ENCODE measurements around the gene DCP1A. TPM values are rescaled to one million over a fixed set of nuclear protein-coding genes. Genes with fewer than 3 reads are reported as not detected.

The DCP1A gene
- total RNA-seq, 2 donors from 2014 or later, result 17.8 to 18.8 TPM

DNA sequence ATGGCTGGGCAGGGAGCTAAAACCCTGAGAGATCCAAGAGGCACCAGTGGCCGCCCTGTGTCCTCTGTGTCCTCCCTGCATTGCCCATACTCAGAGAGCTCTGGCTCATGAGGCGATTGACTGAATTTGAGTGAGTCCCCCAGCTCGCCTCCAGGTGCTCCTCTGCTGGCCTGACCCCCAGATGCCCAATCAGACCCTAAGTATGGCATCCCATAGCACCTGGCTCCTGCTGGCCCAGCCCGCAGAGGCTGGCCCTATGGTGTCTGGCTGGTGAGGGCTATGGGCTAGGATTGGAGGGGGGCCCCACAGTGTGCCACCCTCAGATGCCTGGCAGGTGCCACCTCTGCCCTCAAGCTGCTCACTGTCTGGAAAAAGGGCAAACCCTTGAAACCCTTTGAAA lies 89.9 kb downstream of the DCP1A start:
- H3K4me3 ChIP-seq, result no peak overlapping the region
- H3K4me1 ChIP-seq, result peaks cover 0 to 48% of the 10 kb centered on the region in 2 donors
- H3K27ac ChIP-seq, result no peak overlapping the region
- H3K27me3 ChIP-seq, result no peaks in the 10 kb centered on the region
- TF ChIP-seq, protein P1, sequence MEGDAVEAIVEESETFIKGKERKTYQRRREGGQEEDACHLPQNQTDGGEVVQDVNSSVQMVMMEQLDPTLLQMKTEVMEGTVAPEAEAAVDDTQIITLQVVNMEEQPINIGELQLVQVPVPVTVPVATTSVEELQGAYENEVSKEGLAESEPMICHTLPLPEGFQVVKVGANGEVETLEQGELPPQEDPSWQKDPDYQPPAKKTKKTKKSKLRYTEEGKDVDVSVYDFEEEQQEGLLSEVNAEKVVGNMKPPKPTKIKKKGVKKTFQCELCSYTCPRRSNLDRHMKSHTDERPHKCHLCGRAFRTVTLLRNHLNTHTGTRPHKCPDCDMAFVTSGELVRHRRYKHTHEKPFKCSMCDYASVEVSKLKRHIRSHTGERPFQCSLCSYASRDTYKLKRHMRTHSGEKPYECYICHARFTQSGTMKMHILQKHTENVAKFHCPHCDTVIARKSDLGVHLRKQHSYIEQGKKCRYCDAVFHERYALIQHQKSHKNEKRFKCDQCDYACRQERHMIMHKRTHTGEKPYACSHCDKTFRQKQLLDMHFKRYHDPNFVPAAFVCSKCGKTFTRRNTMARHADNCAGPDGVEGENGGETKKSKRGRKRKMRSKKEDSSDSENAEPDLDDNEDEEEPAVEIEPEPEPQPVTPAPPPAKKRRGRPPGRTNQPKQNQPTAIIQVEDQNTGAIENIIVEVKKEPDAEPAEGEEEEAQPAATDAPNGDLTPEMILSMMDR (IDR thresholded peaks at IDR 0.05), result no peak
- no peaks in the 10 kb centered on the region for H3K9me3 ChIP-seq
- no peaks in the 10 kb centered on the region for H3K36me3 ChIP-seq
- no peak for DNase-seq (ENCODE audit: low spot score)

DNA sequence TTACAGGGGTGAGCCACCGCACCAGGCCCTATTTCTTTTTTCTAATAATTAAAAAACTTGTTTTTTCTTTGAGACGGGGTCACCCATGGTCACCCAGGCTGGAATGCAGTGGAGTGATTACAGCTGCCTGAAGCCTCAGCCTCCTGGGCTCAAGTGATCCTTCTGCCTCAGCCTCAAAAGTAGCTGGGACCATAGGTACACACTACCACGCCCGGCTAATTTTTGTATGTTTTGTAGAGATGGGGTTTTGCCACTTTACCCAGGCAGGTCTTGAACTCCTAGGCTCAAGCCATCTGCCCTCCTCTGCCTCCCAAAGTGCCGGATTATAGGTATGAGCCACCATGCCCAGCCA lies 90.7 kb downstream of the DCP1A start:
- TF ChIP-seq, protein P1 (IDR thresholded peaks at IDR 0.05), result no peak
- Histone ChIP-seq H3K27me3 (no peaks in the 10 kb centered on the region), H3K4me1 (peaks cover 0 to 52% of the 10 kb centered on the region in 2 donors), H3K4me3 (no peak overlapping the region), H3K9me3 (no peaks in the 10 kb centered on the region), H3K27ac (no peak overlapping the region), H3K36me3 (no peaks in the 10 kb centered on the region)
- no peak for DNase-seq (ENCODE audit: low spot score)

DNA sequence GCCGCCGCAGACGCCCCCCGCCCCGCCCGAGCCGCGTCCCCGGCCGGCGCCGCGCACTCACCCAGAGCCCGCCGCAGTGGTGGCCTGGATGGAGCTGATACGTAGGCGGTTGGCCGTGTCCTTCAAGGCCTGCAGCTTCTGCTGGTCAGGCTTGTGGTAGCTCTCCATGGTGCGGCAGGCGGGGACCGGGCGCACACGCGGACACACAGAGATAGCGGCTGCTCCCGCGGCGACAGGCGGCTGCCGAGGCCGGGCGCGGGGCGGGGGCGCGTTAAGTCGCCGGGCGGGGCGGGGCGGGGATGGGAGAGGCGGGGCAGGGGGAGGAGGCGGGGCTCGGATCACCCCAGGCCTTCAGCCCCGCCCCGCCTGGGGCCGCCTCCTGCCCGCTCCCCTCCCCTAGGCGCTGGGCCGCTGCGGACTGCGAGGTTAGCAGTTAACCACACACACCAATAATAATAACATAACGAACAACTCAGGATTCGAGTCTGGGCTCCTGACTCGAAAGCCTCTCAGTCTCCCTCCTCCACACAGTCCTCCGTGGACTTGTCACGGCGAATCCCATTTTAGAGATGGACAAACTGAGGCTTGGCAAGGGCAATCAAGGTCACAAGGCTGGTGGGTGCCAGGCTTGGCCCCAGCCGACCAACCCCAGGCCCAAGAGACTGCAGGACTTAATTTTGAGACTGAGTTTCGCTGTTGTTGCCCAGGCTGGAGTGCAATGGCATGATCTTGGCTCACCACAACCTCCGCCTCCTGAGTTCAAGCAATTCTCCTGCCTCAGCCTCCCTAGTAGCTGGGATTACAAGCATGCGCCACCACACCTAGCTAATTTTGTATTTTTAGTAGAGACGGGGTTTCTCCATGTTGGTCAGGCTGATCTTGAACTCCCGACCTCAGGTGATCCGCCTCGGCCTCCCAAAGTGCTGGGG lies 91.3 kb downstream of the DCP1A start, which contains the start of gene TKT:
TSS of gene TKT (minus strand) at position 248 of the 929 bp plus-strand sequence. CDS start at position 168, 80 bp downstream.
- peak; percentile 83 for DNase-seq (ENCODE audit: low spot score)
- TF ChIP-seq, protein P1 (IDR thresholded peaks at IDR 0.05), result no peak
- no peaks in the 10 kb centered on the region for H3K9me3 ChIP-seq
- H3K4me3 ChIP-seq, result peak within 1 kb of the TSS; percentile 75 to 81
- peaks cover 0 to 56% of the 10 kb centered on the region in 2 donors for H3K4me1 ChIP-seq
- no peaks in the 10 kb centered on the region for H3K36me3 ChIP-seq
- no peaks in the 10 kb centered on the region for H3K27me3 ChIP-seq
- H3K27ac ChIP-seq, result peak within 1 kb of the TSS; percentile 84 to 90

DNA sequence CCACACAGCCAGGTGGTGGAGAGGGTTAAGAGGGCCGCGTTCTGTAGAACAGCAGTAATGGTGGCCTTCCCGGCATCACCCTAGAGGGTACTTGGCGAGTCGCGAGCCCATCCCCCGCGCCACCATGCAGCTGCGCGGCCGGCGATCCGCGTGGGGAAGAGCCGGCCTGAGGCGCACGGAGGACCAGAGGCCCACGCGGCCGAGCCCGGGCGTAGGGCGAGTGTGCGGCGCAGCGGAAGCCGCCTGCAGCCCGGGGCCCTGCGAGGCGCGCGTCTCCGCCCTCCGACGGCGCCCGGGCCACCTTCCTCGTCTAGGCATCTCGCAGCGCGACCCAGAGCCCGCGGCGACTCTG lies 91.9 kb downstream of the DCP1A start:
- TF ChIP-seq, protein P1 (IDR thresholded peaks at IDR 0.05), result no peak
- Histone ChIP-seq H3K4me3 (peak overlapping the region; percentile 75 to 81), H3K9me3 (no peaks in the 10 kb centered on the region), H3K27ac (peak overlapping the region; percentile 84 to 90), H3K4me1 (peaks cover 0 to 59% of the 10 kb centered on the region in 2 donors), H3K36me3 (no peaks in the 10 kb centered on the region), H3K27me3 (no peaks in the 10 kb centered on the region)
- no peak for DNase-seq (ENCODE audit: low spot score)

DNA sequence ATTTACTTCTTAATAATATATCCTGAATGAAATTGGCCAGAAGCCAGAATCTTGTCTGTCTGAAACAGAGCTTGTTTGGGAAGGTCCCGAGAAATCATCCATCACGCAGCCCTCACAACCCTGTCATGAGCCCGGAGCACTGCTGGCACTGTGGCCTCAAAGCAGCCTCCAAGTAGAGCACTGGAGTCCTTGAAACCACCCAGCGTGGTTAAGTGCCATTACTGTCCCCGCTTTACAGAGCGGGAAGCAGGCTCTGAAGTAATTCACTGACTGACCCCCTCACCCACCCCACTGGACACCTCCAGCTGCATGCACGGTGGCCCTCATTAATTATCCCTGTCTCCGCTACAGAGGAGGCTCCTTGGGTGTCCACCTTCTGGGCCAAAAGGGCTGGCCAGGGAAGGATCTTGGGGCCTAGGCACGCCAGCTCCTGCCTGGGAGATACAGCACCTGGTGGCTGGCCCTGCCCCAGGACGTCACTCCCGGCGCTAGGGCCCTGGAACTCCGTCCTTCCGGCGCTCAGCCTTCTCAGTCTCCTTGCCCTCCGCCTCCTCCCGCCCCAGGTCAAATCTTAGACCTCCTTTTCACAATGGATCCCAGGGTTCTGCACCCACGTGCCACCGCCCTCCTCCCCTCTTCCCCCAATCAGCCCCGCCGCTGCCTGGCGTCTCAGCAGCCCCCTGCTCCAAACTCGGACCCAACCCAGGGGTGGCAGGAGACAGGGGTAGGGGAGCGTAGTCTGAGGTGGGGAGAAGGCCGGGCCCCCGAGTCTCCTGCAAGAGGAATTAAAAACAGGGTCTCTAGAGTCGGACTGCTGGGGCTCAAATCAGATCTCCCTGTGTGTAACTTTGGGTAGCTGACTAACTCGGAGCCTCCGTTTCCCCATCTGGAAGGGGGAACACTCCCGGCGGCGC lies 92.6 kb downstream of the DCP1A start:
- no peak for DNase-seq (ENCODE audit: low spot score)
- H3K9me3 ChIP-seq, result no peaks in the 10 kb centered on the region
- TF ChIP-seq, protein P1 (IDR thresholded peaks at IDR 0.05), result no peak
- H3K36me3 ChIP-seq, result no peaks in the 10 kb centered on the region
- H3K4me3 ChIP-seq, result peak overlapping the region; percentile 75 to 81
- H3K27ac ChIP-seq, result peak overlapping the region; percentile 84 to 90
- H3K4me1 ChIP-seq, result peaks cover 0 to 61% of the 10 kb centered on the region in 2 donors
- no peaks in the 10 kb centered on the region for H3K27me3 ChIP-seq
